ENCODE measurements around the gene AGAP1. TPM values are rescaled to one million over a fixed set of nuclear protein-coding genes. Genes with fewer than 3 reads are reported as not detected.

The AGAP1 gene
- total RNA-seq, 1 donor from 2014 or later = 46.3 TPM

GRCh38 chr2:236164201-236164924 lies 670.5 kb downstream of the AGAP1 start:
- Mint-ChIP-seq H3K4me1 (ENCODE audit: unreplicated experiment) (peaks cover 1% of the 10 kb centered on the region), H3K9me3 (no peaks in the 10 kb centered on the region), H3K27me3 (peaks cover 69% of the 10 kb centered on the region), H3K4me3 (peak overlapping the region; percentile 85), H3K27ac (peak overlapping the region; percentile 8), H3K36me3 (no peaks in the 10 kb centered on the region)
- no peak for TF ChIP-seq CTCF (conservative IDR thresholded peaks at IDR 0.05)
- no peak for DNase-seq (ENCODE audit: extremely low spot score, unreplicated experiment)

GRCh38 chr2:236164925-236165841 lies 671.3 kb downstream of the AGAP1 start:
- Mint-ChIP-seq H3K36me3 (no peaks in the 10 kb centered on the region), H3K27me3 (peaks cover 74% of the 10 kb centered on the region), H3K27ac (peak overlapping the region; percentile 8), H3K9me3 (no peaks in the 10 kb centered on the region), H3K4me1 (ENCODE audit: unreplicated experiment) (peaks cover 9% of the 10 kb centered on the region), H3K4me3 (peak overlapping the region; percentile 85)
- no peak for TF ChIP-seq CTCF (conservative IDR thresholded peaks at IDR 0.05)
- DNase-seq (ENCODE audit: extremely low spot score, unreplicated experiment) = no peak

GRCh38 chr2:236165842-236166795 lies 672.3 kb downstream of the AGAP1 start:
- Mint-ChIP-seq H3K4me1 (ENCODE audit: unreplicated experiment) (peaks cover 13% of the 10 kb centered on the region), H3K36me3 (no peaks in the 10 kb centered on the region), H3K27me3 (peaks cover 76% of the 10 kb centered on the region), H3K27ac (no peak overlapping the region), H3K9me3 (no peaks in the 10 kb centered on the region), H3K4me3 (peak overlapping the region; percentile 85)
- no peak for TF ChIP-seq CTCF (conservative IDR thresholded peaks at IDR 0.05)
- DNase-seq (ENCODE audit: extremely low spot score, unreplicated experiment) = no peak

GRCh38 chr2:236166796-236167296 lies 673.0 kb downstream of the AGAP1 start:
- DNase-seq (ENCODE audit: extremely low spot score, unreplicated experiment) = no peak
- TF ChIP-seq CTCF (conservative IDR thresholded peaks at IDR 0.05) = no peak
- H3K4me1 Mint-ChIP-seq (ENCODE audit: unreplicated experiment) = peaks cover 14% of the 10 kb centered on the region

More at GRCh38 chr2:236166796-236167296, 673.0 kb downstream of the AGAP1 start:
- peaks cover 76% of the 10 kb centered on the region for H3K27me3 Mint-ChIP-seq
- H3K27ac Mint-ChIP-seq = no peak overlapping the region
- peak overlapping the region; percentile 85 for H3K4me3 Mint-ChIP-seq
- H3K9me3 Mint-ChIP-seq = no peaks in the 10 kb centered on the region
- no peaks in the 10 kb centered on the region for H3K36me3 Mint-ChIP-seq

Measured in type B pancreatic cell (in vitro differentiated cells).